ENCODE data around the gene OR52L1. TPM values are rescaled to one million over a fixed set of nuclear protein-coding genes. Genes with fewer than 3 reads are reported as not detected.

The OR52L1 gene
- total RNA-seq, 1 experiment from 2014 or later = 0.15 TPM

GRCh38 chr11:5937868-5938602 is 48.8 kb downstream of the OR52L1 start:
- H3K27ac Mint-ChIP-seq = no peak overlapping the region
- no peaks in the 10 kb centered on the region for H3K4me1 Mint-ChIP-seq

More at GRCh38 chr11:5937868-5938602, 48.8 kb downstream of the OR52L1 start:
- ChIA-PET POLR2A (no interaction called here), CTCF (no interaction called here)
- TF ChIP-seq ZNF423 (CRISPR knock-in tag; IDR thresholded peaks at IDR 0.05) = no peak
- TF ChIP-seq ATF3 (CRISPR knock-in tag; conservative IDR thresholded peaks at IDR 0.05) = no peak
- no peak for TF ChIP-seq NR1H2 (CRISPR knock-in tag; IDR thresholded peaks at IDR 0.05)
- no peak for TF ChIP-seq USF2 (CRISPR knock-in tag; IDR thresholded peaks at IDR 0.05)
- TF ChIP-seq ZNF425 (CRISPR knock-in tag; conservative IDR thresholded peaks at IDR 0.05) = no peak
- no peak for TF ChIP-seq GRHL2 (CRISPR knock-in tag; IDR thresholded peaks at IDR 0.05; ENCODE audit: insufficient replicate concordance, severe bottlenecking)
- no peak for TF ChIP-seq ATF6 (CRISPR knock-in tag; IDR thresholded peaks at IDR 0.05)
- TF ChIP-seq CDX4 (CRISPR knock-in tag; IDR thresholded peaks at IDR 0.05; ENCODE audit: borderline replicate concordance) = no peak
- no peak for TF ChIP-seq ZNF532 (CRISPR knock-in tag; IDR thresholded peaks at IDR 0.05; ENCODE audit: borderline replicate concordance)
- no peak for TF ChIP-seq ERG (CRISPR knock-in tag; IDR thresholded peaks at IDR 0.05)
- no peak for TF ChIP-seq ZNF317 (CRISPR knock-in tag; IDR thresholded peaks at IDR 0.05; ENCODE audit: borderline replicate concordance, low read depth)
- TF ChIP-seq TP53 (CRISPR knock-in tag; IDR thresholded peaks at IDR 0.05) = no peak
- TF ChIP-seq AFF4 (CRISPR knock-in tag; IDR thresholded peaks at IDR 0.05; ENCODE audit: borderline replicate concordance) = no peak
- TF ChIP-seq SMAD4 (CRISPR knock-in tag; IDR thresholded peaks at IDR 0.05) = no peak
- no peak for TF ChIP-seq AR (CRISPR knock-in tag; IDR thresholded peaks at IDR 0.05)
- no peak for TF ChIP-seq ESRRA (CRISPR knock-in tag; IDR thresholded peaks at IDR 0.05; ENCODE audit: borderline replicate concordance)
- no peak for DNase-seq (ENCODE audit: low spot score)
- H3K4me3 Mint-ChIP-seq = no peak overlapping the region
- peaks cover 11% of the 10 kb centered on the region for H3K36me3 Mint-ChIP-seq
- H3K9me3 Mint-ChIP-seq = peaks cover 35% of the 10 kb centered on the region
- ATAC-seq = no peak
- H3K27me3 Mint-ChIP-seq (ENCODE audit: low read depth) = peaks cover 2% of the 10 kb centered on the region; the same call in 1 of the 2 replicates
